ENCODE measurements around the gene ARID3A.
"Not testable (repeated sequence)": the region's sequence is repeated elsewhere in the genome, so short reads cannot be mapped to it uniquely, and the experiment has no call there.

The ARID3A gene

GRCh38 chr19:947707-948539 is 22.1 kb downstream of the ARID3A start:
- DNase-seq (ENCODE audit: low read depth), result no peak

- no peak for DNase-seq (ENCODE audit: low read depth)
Measured at GRCh38 chr19:948842-949496, 23.1 kb downstream of the ARID3A start.

GRCh38 chr19:950352-951066 is 24.7 kb downstream of the ARID3A start:
- no peak for DNase-seq (ENCODE audit: low read depth)

- DNase-seq (ENCODE audit: low read depth), result no peak
Measured at GRCh38 chr19:952049-952679, 26.3 kb downstream of the ARID3A start.

GRCh38 chr19:952680-953444 is 27.0 kb downstream of the ARID3A start:
- no peak for DNase-seq (ENCODE audit: low read depth)

DNA sequence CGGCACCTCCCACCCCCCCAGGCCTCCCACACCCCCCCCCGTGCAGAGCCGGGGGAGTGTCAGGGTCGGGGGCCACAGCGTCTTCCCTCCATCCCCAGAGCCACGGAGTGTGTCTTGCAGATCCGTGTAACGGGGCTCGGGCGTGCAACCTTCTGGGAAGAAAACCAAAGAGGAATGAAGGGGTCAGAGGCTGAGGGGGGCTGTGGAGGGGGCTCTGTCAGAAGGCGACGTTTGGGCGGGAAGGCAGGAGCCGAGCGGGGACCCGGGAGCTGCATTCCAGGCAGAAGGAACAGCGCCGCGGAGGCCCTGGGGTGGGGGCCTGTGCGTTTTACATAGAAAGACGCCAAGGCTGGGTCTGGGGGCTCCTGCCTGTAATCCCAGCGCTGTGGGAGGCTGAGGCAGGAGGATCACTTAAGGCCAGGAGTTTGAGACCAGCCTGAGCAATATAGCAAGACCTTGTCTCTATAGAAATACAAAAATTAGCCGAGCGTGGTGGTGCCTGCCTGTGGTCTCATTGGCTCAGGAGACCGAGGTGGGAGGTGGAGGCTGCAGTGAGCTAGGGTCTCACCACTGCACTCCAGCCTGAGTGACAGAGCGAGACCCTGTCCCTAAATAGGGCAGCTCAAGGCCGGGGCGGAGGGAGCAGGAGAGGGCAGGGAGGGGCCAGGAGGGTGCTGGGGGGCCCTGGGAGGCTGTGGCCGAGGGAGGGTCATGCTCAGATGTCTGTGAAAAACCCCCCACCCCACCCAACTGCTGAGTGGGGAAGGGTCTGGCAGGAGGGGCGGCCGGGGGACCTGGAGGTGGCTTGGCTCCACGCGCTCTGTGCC is 27.8 kb downstream of the ARID3A start:
- no peak for DNase-seq (ENCODE audit: low read depth)

DNA sequence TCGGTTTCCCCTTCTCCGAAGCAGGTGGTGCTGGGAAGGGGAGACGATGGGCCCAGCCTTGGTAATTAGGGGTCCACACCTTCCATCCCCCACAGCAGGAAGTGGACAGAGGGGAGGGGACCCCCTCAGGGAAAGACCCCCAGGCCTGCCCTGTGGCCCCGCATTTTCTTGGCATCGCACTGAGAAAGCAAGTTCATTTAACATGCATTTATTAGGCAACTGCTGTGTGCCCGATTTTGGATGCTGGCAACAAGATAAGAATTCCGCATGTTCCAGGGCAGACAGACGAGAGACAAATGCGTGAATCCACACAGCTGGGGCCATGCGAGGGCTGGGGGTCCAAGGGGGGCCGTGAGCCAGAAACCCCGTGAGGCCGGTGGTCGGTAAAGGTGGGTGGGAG is 28.4 kb downstream of the ARID3A start:
- no peak for DNase-seq (ENCODE audit: low read depth)

- DNase-seq (ENCODE audit: low read depth), result no peak
Measured at GRCh38 chr19:954672-955494, 29.0 kb downstream of the ARID3A start.

DNA sequence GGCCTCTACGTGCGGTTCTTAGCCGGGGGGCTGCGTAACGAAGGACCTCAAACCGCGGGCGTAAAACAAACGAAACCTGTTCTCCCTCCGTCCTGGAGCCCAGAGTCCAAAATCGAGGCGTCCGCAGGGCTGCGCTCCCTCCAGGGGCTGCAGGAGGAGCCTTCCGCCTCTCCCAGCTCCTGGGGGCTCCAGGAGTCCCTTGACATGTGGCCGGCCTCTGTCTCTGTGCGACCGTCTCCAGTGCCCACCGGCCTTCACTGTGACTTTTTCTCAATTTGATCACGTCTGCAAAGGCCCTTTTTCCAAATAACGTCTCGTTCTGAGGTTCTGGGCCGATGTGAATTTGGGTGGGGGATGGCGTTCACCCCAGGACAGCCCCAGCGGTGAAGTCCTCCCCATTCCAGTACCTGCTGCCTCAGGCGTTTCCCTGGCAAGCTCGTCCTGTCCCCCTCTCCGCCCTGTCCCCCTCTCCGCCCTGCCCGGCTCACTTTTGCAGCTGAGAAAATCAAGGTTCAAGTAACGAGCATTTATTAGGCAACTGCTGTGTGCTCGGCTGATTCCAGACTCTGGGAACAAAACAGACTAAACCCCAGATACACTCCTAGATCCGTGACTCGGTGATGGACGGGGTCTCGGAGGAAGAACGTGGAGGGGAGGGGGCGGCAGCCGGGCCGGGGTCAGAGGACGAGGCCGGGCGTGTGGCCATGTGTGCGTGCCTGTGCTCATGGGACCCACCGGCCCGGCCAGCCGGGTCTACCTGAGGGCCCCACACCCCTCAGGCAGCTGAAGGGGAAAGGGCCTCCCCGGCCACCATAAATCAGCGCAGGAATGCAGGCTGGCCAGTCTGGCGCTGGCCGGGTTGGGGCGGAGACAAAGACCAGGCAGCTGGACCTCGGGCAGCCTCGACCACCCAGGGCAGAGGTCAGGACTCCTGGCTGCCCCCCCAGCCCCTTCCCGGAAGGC is 30.2 kb downstream of the ARID3A start:
- DNase-seq (ENCODE audit: low read depth), result no peak

DNA sequence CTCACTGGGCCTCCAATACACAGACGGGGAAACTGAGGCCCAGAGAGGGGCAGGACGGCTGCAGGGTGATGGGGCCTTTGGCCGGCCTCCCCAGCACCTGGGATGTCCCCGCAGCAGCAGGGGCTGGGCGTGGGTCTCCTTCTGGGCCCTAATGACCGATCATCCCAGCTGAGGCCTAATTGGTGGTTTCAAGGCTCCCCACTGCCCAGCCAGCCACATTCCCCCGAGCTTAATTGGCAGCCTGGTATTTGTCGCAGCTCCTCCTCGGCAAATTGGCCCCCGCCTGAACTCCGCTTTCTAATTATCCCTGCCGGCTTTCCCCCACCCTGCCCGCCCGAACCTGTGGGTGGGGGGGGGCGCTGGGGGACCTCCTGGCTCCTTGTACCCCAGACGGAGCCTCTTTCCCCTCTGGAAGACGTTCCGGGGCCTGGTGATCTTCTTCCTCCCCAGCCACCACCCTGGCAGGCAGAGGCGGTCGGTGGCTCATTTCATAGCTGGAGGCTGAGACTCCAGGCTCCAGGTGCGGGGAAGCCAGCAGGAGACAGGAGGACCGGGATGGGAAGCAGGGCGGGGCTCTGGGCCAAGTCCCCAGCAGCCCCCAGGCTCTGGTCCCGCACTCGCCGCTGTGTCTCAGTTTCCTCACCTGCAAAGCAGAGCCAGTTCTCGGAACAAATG is 31.1 kb downstream of the ARID3A start:
- no peak for DNase-seq (ENCODE audit: low read depth)

DNA sequence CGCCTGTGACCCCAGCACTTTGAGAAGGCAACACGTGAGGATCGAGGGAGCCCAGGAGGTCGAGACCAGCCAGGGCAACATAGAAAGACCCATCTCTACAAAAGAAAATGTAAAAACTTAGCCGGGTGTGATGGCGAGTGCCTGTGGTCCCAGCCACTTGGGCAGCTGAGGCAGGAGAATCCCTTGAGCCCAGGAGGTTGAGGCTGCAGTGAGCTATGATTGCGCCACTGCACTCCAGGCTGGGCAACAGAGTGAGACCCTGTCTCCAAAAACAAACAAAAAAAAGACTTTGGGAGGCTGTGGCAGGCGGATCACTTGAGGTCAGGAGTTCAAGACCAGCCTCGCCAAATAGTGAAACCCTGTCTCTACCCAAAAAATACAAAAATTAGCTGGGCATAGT is 31.7 kb downstream of the ARID3A start:
- DNase-seq (ENCODE audit: low read depth), result not testable (repeated sequence)

- DNase-seq (ENCODE audit: low read depth), result no peak
Measured at GRCh38 chr19:958967-959855, 33.4 kb downstream of the ARID3A start.

DNA sequence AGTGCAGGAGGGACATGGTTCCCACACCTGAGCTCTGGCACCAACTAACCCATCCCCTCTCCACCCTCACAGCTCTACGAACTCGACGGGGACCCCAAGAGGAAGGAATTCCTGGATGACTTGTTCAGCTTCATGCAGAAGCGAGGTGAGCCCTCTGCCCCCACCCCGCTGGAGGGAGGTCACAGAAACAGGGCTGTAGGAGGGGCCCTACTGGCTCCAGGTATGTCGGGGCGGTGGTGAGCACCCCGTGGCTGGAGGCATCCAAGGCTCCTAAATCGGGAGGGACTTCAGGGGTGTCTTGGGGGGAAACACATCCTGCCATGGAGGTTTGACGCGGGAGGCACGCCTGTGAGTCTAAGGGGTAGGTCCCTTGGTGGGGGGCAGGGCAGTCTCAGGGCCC is 34.2 kb downstream of the ARID3A start:
- DNase-seq (ENCODE audit: low read depth), result no peak

GRCh38 chr19:960601-960938 is 34.7 kb downstream of the ARID3A start:
- no peak for DNase-seq (ENCODE audit: low read depth)

DNA sequence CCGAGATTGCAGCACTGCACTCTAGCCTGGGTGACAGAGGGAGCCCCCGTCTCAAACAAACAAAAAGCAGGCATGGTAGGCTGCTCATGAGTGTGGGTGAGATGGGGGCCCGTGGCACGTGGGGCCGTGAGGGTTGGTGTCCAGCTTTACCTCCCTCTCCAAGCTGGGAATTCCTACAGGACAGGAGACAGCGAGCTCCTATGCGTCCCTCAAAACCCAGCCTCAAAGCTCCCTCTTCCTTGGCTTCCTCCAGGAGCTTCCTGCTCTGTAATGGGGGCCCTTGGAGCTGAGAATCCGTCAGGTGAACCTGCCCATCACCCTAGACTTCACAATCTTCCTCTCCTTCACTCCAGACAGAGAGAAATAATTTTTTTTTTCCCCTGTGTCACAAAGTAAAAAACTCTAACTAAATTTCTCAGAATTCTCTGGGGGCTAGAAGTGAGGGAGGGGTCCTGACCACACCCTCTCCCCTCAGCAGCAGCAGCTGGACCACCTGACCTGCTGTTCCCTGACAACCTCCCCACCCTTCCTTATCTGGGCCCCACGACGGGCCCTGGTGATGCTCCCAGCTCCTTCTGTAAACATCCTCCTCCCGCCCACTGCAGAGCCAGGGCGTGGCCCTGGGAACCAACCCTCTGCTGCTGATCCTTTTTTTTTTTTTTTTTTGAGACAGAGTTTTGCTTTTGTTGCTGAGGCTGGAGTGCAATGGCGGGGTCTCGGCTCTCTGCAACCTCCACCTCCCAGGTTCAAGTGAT is 36.2 kb downstream of the ARID3A start:
- no peak for DNase-seq (ENCODE audit: low read depth)

GRCh38 chr19:962683-963400 is 37.0 kb downstream of the ARID3A start:
- DNase-seq (ENCODE audit: low read depth), result no peak
